Measurements from ENCODE around the gene GREB1.

The GREB1 gene

DNA sequence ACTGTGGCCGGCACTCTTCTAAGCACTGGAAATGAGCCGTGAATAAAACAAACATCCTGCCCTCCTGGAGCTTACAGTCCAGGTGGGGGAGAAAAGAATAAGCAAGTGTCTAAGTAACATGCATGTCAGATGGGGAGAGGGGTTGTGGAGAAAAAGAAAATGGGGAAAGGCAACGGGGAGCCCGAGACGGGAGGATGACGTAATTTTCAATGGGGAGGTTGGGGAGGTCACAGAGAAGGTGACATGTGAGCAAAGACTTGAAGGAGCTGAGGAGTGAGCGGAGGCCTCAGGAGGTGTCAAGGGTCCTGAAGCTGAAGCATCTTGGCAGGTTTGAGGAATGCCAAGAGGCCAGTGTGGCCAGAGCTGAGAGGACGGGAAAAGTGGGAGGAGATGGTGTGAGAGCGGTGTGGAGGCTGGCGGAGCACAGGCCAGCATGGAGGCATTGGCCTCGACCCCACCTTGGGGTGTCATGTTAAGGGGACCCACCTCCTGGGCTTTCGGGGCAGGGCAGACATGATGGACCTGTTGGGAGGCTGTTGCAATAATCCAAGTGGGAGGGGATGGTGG, 151.1 kb downstream of the GREB1 start:
- TF ChIP-seq ZNF155 (tag by site-specific recombination; IDR thresholded peaks at IDR 0.05) (no peak), RBAK (tag by site-specific recombination; IDR thresholded peaks at IDR 0.05) (no peak), ZNF24 (tag by site-specific recombination; IDR thresholded peaks at IDR 0.05) (no peak), ZNF510 (tag by site-specific recombination; IDR thresholded peaks at IDR 0.05; ENCODE audit: insufficient replicate concordance) (no peak), ZNF558 (tag by site-specific recombination; IDR thresholded peaks at IDR 0.05) (no peak), ZNF768 (tag by site-specific recombination; IDR thresholded peaks at IDR 0.05) (no peak), IKZF3 (tag by site-specific recombination; IDR thresholded peaks at IDR 0.05) (no peak), ZSCAN16 (tag by site-specific recombination; IDR thresholded peaks at IDR 0.05) (no peak), ZBTB20 (tag by site-specific recombination; IDR thresholded peaks at IDR 0.05) (no peak), ZNF624 (tag by site-specific recombination; IDR thresholded peaks at IDR 0.05) (no peak)
- TF ChIP-seq, protein P1, sequence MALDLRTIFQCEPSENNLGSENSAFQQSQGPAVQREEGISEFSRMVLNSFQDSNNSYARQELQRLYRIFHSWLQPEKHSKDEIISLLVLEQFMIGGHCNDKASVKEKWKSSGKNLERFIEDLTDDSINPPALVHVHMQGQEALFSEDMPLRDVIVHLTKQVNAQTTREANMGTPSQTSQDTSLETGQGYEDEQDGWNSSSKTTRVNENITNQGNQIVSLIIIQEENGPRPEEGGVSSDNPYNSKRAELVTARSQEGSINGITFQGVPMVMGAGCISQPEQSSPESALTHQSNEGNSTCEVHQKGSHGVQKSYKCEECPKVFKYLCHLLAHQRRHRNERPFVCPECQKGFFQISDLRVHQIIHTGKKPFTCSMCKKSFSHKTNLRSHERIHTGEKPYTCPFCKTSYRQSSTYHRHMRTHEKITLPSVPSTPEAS (tag by site-specific recombination; IDR thresholded peaks at IDR 0.05) = no peak
- TF ChIP-seq, protein P2, sequence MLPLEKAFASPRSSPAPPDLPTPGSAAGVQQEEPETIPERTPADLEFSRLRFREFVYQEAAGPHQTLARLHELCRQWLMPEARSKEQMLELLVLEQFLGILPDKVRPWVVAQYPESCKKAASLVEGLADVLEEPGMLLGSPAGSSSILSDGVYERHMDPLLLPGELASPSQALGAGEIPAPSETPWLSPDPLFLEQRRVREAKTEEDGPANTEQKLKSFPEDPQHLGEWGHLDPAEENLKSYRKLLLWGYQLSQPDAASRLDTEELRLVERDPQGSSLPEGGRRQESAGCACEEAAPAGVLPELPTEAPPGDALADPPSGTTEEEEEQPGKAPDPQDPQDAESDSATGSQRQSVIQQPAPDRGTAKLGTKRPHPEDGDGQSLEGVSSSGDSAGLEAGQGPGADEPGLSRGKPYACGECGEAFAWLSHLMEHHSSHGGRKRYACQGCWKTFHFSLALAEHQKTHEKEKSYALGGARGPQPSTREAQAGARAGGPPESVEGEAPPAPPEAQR (tag by site-specific recombination; IDR thresholded peaks at IDR 0.05) = no peak
- TF ChIP-seq, protein P3, sequence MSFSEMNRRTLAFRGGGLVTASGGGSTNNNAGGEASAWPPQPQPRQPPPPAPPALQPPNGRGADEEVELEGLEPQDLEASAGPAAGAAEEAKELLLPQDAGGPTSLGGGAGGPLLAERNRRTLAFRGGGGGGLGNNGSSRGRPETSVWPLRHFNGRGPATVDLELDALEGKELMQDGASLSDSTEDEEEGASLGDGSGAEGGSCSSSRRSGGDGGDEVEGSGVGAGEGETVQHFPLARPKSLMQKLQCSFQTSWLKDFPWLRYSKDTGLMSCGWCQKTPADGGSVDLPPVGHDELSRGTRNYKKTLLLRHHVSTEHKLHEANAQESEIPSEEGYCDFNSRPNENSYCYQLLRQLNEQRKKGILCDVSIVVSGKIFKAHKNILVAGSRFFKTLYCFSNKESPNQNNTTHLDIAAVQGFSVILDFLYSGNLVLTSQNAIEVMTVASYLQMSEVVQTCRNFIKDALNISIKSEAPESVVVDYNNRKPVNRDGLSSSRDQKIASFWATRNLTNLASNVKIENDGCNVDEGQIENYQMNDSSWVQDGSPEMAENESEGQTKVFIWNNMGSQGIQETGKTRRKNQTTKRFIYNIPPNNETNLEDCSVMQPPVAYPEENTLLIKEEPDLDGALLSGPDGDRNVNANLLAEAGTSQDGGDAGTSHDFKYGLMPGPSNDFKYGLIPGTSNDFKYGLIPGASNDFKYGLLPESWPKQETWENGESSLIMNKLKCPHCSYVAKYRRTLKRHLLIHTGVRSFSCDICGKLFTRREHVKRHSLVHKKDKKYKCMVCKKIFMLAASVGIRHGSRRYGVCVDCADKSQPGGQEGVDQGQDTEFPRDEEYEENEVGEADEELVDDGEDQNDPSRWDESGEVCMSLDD (tag by site-specific recombination; IDR thresholded peaks at IDR 0.05) = no peak
- TF ChIP-seq, protein P4, sequence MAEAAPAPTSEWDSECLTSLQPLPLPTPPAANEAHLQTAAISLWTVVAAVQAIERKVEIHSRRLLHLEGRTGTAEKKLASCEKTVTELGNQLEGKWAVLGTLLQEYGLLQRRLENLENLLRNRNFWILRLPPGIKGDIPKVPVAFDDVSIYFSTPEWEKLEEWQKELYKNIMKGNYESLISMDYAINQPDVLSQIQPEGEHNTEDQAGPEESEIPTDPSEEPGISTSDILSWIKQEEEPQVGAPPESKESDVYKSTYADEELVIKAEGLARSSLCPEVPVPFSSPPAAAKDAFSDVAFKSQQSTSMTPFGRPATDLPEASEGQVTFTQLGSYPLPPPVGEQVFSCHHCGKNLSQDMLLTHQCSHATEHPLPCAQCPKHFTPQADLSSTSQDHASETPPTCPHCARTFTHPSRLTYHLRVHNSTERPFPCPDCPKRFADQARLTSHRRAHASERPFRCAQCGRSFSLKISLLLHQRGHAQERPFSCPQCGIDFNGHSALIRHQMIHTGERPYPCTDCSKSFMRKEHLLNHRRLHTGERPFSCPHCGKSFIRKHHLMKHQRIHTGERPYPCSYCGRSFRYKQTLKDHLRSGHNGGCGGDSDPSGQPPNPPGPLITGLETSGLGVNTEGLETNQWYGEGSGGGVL (tag by site-specific recombination; IDR thresholded peaks at IDR 0.05) = no peak
- POLR2A ChIA-PET = no interaction called here
- Histone ChIP-seq H3K27ac (ENCODE audit: extremely low read depth, low read depth, low read length) (no peak overlapping the region), H3K36me3 (ENCODE audit: control insufficient read depth in 2 of 2, insufficient read depth in 1 of 2, low read length in 2 of 2) (no peaks in the 10 kb centered on the region), H3K9me3 (ENCODE audit: control insufficient read depth, insufficient read depth, low read depth, low read length) (no peaks in the 10 kb centered on the region), H3K4me3 (ENCODE audit: low read depth, low read length) (no peak overlapping the region), H3K4me1 (ENCODE audit: control insufficient read depth, insufficient read depth, low read length) (no peaks in the 10 kb centered on the region)
- CTCF ChIA-PET = interaction anchor here (0.5 to 13.9 kb wide), 5 partner anchors 8 to 553 kb away, joined by 3 to 247 read pairs (median 4); no protein-coding TSS in a partner anchor

DNA sequence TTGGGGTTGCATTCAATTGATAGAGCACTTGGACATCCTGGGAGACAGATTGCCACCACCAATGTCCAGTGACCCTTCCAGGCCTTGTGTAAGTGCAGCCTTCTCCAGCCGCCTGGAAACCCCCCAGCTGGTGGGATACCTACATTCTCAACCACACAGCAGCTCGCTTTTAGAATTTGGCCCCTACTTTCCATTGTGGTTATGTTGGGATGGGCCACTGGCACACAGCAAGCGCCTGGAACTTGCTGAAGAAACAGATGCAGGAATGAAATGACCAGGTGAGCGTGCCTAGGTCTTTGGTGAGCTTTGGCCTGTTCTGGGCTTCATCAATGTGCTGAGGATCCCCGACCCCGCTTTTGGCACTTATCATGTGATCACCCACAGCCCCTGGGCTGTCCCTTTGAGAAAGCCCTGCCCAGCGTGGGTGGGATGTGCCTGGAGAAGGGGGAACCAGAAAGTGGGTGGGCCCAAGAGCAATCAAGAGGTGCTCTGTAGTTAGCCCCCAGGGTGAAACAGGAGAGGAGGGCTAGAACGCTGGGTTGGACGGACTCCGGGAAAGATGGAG, 152.1 kb downstream of the GREB1 start:
- CTCF ChIA-PET = interaction anchor here (0.5 to 13.9 kb wide), 4 partner anchors 95 to 561 kb away, joined by 3 to 247 read pairs (median 3); no protein-coding TSS in a partner anchor
- POLR2A ChIA-PET = no interaction called here
- TF ChIP-seq, protein P5, sequence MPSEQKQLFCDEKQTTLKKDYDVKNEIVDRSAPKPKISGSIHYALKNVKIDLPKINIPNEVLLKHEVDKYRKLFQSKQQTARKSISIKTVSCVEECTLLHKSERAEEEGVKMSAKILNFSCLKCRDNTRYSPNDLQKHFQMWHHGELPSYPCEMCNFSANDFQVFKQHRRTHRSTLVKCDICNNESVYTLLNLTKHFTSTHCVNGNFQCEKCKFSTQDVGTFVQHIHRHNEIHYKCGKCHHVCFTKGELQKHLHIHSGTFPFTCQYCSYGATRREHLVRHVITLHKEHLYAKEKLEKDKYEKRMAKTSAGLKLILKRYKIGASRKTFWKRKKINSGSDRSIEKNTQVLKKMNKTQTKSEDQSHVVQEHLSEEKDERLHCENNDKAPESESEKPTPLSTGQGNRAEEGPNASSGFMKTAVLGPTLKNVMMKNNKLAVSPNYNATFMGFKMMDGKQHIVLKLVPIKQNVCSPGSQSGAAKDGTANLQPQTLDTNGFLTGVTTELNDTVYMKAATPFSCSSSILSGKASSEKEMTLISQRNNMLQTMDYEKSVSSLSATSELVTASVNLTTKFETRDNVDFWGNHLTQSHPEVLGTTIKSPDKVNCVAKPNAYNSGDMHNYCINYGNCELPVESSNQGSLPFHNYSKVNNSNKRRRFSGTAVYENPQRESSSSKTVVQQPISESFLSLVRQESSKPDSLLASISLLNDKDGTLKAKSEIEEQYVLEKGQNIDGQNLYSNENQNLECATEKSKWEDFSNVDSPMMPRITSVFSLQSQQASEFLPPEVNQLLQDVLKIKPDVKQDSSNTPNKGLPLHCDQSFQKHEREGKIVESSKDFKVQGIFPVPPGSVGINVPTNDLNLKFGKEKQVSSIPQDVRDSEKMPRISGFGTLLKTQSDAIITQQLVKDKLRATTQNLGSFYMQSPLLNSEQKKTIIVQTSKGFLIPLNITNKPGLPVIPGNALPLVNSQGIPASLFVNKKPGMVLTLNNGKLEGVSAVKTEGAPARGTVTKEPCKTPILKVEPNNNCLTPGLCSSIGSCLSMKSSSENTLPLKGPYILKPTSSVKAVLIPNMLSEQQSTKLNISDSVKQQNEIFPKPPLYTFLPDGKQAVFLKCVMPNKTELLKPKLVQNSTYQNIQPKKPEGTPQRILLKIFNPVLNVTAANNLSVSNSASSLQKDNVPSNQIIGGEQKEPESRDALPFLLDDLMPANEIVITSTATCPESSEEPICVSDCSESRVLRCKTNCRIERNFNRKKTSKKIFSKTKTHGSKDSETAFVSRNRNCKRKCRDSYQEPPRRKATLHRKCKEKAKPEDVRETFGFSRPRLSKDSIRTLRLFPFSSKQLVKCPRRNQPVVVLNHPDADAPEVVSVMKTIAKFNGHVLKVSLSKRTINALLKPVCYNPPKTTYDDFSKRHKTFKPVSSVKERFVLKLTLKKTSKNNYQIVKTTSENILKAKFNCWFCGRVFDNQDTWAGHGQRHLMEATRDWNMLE (tag by site-specific recombination; conservative IDR thresholded peaks at IDR 0.05; ENCODE audit: low read depth) = no peak
- TF ChIP-seq BCL11B (tag by site-specific recombination; IDR thresholded peaks at IDR 0.05; ENCODE audit: low read depth) (no peak), ZSCAN16 (tag by site-specific recombination; IDR thresholded peaks at IDR 0.05) (no peak), KLF7 (tag by site-specific recombination; IDR thresholded peaks at IDR 0.05; ENCODE audit: borderline replicate concordance) (no peak), ZNF843 (tag by site-specific recombination; IDR thresholded peaks at IDR 0.05) (no peak), KLF16 (tag by site-specific recombination; IDR thresholded peaks at IDR 0.05) (no peak)
- TF ChIP-seq, protein P6, sequence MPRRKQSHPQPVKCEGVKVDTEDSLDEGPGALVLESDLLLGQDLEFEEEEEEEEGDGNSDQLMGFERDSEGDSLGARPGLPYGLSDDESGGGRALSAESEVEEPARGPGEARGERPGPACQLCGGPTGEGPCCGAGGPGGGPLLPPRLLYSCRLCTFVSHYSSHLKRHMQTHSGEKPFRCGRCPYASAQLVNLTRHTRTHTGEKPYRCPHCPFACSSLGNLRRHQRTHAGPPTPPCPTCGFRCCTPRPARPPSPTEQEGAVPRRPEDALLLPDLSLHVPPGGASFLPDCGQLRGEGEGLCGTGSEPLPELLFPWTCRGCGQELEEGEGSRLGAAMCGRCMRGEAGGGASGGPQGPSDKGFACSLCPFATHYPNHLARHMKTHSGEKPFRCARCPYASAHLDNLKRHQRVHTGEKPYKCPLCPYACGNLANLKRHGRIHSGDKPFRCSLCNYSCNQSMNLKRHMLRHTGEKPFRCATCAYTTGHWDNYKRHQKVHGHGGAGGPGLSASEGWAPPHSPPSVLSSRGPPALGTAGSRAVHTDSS (tag by site-specific recombination; IDR thresholded peaks at IDR 0.05) = no peak

More for the DNA sequence above, 152.1 kb downstream of the GREB1 start:
- H3K9me3 ChIP-seq (ENCODE audit: control insufficient read depth, insufficient read depth, low read depth, low read length) = no peaks in the 10 kb centered on the region
- H3K4me1 ChIP-seq (ENCODE audit: control insufficient read depth, insufficient read depth, low read length) = no peaks in the 10 kb centered on the region
- H3K36me3 ChIP-seq (ENCODE audit: control insufficient read depth in 2 of 2, insufficient read depth in 1 of 2, low read length in 2 of 2) = no peaks in the 10 kb centered on the region
- no peak overlapping the region for H3K4me3 ChIP-seq (ENCODE audit: low read depth, low read length)
- H3K27ac ChIP-seq (ENCODE audit: extremely low read depth, low read depth, low read length) = no peak overlapping the region
